CD4-positive, alpha-beta T cell treated with Interferon alpha-2 for 1 hour (primary cell): ENCODE results near the gene NFKBIB.
"Not testable (repeated sequence)": the region's sequence is repeated elsewhere in the genome, so short reads cannot be mapped to it uniquely, and the experiment has no call there.

Experiments used
- DNase-seq, 2 donors: peaks; one replicate each; pipeline ENCODE4 v3.0.0-alpha.2; 2020 to 2022

Gene NFKBIB

GRCh38 chr19:38899447-38900201 lies at the start of gene NFKBIB, which contains the start of gene SIRT2:
Gene NFKBIB (plus strand): TSS chr19:38899969. CDS start chr19:38900033, 64 bp downstream.
Gene SIRT2 (minus strand): TSS chr19:38899618. CDS start chr19:38899521, 97 bp downstream.
- DNase-seq = peak; percentile 100

- peak in 1 of 2 donors; percentile 100 for DNase-seq
Observed at GRCh38 chr19:38850436-38850975, 49.3 kb upstream of the NFKBIB start.

- peak; percentile 12 to 58 for DNase-seq
Observed at GRCh38 chr19:38850976-38851621, 48.7 kb upstream of the NFKBIB start.

- peak; percentile 90 to 91 for DNase-seq
Observed at GRCh38 chr19:38851622-38852230, 48.0 kb upstream of the NFKBIB start.

GRCh38 chr19:38852231-38853044 lies 47.3 kb upstream of the NFKBIB start:
- DNase-seq = peak; percentile 70 to 72

- no peak for DNase-seq
Observed at GRCh38 chr19:38853214-38853613, 46.6 kb upstream of the NFKBIB start.

GRCh38 chr19:38854961-38855360 lies 44.8 kb upstream of the NFKBIB start:
- not testable (repeated sequence) for DNase-seq

- not testable (repeated sequence) for DNase-seq
Observed at GRCh38 chr19:38855751-38856150, 44.0 kb upstream of the NFKBIB start.

GRCh38 chr19:38856813-38857212 lies 43.0 kb upstream of the NFKBIB start:
- DNase-seq = no peak

- not testable (repeated sequence) for DNase-seq
Observed at GRCh38 chr19:38859631-38860204, 40.1 kb upstream of the NFKBIB start.

GRCh38 chr19:38861368-38861767 lies 38.4 kb upstream of the NFKBIB start:
- DNase-seq = no peak

- no peak for DNase-seq
Observed at GRCh38 chr19:38862321-38863059, 37.3 kb upstream of the NFKBIB start.

- no peak for DNase-seq
Observed at GRCh38 chr19:38867171-38867780, 32.5 kb upstream of the NFKBIB start.

- DNase-seq = no peak
Observed at GRCh38 chr19:38868551-38868950, 31.2 kb upstream of the NFKBIB start.

- DNase-seq = peak; percentile 34 to 46
Observed at GRCh38 chr19:38869160-38869835, 30.5 kb upstream of the NFKBIB start.

- DNase-seq = peak; percentile 95 to 97
Observed at GRCh38 chr19:38869836-38870607, 29.7 kb upstream of the NFKBIB start.

- no peak for DNase-seq
Observed at GRCh38 chr19:38870612-38871011, 29.2 kb upstream of the NFKBIB start.

GRCh38 chr19:38873400-38873799 lies 26.4 kb upstream of the NFKBIB start:
- not testable (repeated sequence) for DNase-seq

GRCh38 chr19:38875656-38876395 lies 23.9 kb upstream of the NFKBIB start:
- no peak for DNase-seq
